Stimulated activated CD8-positive, alpha-beta memory T cell treated with anti-CD3 and anti-CD28 coated beads, Interleukin-7, amount 100 ng/mL, for 48 hours (primary cell): ENCODE measurements around the gene CEBPB.
"Not testable (repeated sequence)": the region's sequence is repeated elsewhere in the genome, so short reads cannot be mapped to it uniquely, and the experiment has no call there.

Experiments used
- DNase-seq, 2 donors: peaks; one replicate each; pipeline ENCODE4 v3.0.0-alpha.2; 2020; ENCODE audit warnings: low read depth in 1 of 2; ENCODE audit errors: extremely low read depth in 1 of 2

Gene CEBPB

GRCh38 chr20:50190251-50191064, at the start of gene CEBPB:
CEBPB (plus strand) TSS chr20:50190830; CDS start chr20:50191034, 204 bp downstream.
- DNase-seq = peak; percentile 64 to 69

DNA sequence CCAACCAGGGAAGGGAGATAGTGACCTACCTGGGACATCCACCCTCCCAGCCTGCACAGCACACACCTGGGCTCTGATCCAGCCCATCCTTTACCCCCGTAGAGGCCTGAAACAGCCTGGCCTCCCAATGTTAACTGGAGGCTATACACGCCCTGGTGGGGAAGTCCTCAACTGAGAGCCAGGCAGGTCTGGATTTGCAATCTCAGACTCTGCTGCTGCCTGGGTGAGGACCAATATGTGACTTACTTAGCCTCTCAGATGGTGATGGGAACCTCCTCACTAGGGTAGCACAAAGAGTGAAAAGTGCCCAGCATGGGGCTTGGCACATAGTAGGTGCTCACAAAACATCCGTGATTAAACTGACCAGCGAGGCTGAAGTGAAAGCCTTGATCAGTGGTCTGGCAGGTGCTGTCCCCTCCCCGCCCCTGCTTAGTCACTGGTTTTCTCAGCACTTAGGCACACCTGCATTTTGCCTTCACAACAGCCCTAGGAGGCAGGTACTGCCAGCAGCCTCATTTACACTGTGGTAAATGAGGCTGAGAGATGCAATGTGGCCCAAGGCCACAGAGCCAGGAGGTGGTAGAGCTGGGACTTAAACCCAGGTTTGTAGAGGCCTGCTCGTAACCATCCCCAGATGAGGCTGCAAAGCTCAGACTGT, 49.5 kb upstream of the CEBPB start:
- DNase-seq = no peak

DNA sequence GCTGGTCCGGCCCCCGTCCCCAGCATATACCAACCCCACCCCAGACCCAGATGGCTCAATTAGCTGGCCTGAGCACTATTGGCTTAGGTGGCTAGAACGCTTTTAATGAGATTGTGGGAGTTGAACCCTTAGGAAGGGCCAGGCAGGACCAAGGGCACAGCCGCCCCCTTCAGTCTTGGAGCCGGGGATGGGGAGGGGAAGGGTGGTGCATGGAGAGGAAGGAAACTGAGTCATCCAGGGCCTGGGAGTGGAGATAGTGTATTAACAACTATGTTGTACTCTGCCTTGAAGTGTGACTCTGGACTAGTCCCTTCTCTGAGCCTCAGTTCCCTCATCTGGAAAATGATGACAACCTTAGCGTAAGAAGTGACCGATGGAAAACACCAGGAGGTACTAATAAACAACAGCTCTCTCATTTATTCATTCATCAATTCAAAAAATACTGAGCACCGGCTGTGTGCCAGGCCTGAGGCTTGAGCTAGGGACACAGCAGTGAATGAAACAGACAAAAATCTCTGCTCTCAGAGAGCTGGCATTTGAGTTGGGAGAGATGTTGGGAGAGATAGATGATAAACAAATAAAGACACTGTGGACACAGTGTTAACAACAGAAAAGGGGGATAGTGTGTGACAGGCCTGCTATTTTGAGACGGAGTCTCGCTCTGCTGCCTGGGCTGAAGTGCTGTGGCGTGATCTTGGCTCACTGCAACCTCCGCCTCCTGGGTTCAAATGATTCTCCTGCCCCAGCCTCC, 48.6 kb upstream of the CEBPB start:
- DNase-seq = no peak

DNA sequence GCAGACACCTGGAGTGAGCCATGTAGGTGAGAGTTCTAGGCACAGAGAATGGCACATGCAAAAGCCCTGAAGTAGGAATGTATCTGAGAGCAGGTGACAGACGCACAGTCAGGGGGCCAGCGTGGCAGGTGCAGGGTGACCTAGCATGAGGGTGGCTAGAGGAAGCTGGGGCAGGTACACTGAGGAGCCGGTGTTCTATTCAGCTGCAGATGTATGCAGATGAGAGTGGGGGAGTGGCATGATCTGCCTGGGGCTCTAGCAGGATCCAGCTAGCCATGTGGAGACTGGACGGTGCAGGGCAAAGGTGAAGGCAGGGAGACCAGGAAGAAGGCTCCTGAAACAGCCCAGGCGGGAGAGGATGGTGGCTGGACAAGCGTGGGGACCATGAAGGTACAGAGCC, 47.8 kb upstream of the CEBPB start:
- no peak for DNase-seq

DNA sequence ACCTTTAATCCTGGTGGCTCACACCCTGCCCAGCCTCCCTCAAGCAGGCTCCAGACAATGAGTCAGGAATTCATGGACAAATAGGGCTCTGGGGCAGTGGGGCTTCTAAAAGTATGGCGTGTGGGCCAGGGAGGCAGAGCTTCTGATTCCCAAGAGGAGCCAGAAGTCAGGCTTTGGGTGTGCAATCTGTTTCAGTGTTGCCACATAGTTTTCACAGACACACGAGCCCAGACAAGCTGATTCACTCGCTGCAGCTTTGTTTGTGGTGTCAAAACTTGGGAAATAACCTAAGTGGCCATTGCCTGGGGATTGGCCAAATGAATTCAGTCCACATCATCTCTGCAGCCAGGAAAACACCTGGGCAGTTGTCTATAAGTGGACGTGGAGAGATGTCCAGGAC, 46.3 kb upstream of the CEBPB start:
- no peak for DNase-seq

DNA sequence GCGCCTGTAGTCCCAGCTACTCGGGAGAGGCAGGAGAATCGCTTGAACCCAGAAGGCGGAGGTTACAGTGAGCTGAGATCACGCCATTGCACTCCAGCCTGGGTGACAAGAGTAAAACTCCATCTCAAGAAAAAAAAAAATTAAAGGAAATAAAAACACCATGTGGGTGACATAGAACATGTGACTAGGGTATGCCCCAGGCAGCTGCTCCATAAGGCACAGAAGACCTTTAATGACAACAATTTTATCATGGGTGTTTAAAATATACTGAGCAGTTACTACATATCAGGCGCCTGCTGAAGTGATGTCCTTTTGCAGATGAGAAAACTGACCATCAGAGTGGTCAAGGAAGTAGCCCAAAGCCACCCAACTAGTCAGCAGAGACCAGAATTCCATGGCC, 45.1 kb upstream of the CEBPB start:
- DNase-seq = no peak

DNA sequence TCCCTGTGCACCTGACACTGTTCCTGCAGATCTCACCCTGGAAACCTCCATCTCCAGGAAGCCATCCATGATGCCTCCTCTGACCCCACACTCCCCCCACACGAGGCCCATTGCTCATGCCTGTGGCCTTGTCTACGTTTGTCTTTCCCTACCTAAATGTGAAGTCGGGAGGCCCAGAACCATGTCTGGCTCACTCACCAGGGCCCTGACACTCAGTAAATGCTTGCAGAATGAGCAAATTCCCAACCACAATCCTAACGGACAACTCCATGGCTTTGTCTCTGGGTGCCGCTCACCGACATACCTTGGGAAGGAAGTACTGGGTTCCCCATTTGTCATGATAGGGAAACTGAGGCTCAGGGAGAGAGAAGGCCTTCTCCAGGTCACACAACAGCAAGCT, 44.4 kb upstream of the CEBPB start:
- DNase-seq = no peak

DNA sequence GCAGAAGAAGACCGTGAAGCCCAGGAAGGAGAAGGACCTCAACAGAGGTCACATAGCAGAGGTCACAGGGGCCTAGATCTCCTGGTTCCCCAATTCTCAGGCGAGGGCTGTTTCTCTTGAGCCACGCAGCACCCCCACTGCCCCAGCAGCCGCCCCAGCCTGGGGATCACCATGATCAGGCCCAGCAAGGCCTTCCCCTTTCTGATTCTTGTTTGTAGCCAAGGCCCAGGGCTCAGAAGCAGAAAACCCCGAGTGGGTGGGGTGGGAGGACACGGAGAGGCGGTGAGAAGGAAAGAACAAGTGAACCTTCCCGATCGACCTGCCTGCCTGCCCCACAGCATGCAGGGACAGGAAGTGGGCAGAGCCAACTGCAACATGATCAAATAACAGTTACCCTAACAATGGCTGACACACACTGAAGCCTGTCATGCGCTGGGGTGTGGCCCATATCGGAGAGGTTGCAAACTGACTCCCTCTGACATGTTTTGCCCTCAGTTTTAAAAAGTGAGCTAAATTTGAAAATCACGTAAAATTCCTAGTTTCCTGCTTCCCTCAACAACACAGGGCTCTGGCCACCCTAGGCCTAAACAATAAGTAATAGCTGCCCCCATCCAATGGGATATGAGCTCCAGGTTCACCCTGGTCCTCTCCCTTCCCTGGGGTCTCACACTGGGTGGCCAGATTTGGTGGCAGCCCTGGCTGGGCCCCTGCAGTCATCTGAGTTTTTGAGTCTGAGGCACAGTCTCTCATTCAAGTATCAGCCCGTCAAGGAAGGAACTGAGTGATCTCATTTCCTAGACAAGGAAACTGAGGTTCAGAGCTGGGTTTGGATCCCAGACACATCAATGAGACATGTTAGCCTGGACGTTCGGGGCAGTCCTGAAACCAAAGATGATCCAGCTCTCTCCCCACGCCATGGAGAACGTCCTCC, 43.6 kb upstream of the CEBPB start:
- DNase-seq = peak; percentile 38 to 66

DNA sequence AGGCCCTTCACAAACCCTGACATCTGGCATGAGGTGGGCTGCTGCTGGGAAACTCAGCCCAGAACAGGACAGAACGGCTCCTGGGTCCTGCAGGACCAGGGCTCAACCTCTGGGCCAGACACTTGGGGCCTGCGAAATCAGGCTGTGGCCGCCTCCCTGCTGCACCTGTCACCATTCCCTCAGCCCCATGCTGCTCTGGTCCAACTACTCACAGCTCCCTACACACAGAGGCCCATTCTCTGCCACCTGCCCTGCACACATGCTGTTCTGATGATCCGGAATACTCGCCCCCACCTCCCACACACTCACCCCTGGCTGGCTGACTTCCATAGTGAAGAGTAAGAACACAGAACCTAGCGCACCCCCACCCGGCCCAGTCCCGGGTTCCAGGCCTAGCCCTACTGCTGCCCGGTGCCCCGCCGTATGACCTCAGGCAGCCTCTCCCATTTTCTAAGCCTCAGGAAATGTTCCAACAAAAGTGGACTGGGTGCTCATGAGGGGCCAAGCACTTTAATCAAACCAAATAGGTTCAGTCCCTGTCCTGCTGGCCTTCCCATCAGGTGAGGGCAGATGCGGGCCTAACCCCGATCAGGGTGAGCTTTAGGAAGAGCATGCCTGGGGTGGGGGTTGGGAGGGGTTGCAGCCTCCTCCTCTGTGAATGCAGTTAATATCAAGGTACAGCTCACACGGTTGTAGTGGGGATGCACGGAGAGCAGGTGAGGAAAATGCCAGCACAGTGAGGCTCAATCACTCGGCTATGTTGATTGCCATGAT, 41.0 kb upstream of the CEBPB start:
- DNase-seq = no peak

- DNase-seq = no peak
Measured at GRCh38 chr20:50151034-50151743, 39.4 kb upstream of the CEBPB start.

GRCh38 chr20:50152394-50153152, 38.1 kb upstream of the CEBPB start:
- DNase-seq = no peak

DNA sequence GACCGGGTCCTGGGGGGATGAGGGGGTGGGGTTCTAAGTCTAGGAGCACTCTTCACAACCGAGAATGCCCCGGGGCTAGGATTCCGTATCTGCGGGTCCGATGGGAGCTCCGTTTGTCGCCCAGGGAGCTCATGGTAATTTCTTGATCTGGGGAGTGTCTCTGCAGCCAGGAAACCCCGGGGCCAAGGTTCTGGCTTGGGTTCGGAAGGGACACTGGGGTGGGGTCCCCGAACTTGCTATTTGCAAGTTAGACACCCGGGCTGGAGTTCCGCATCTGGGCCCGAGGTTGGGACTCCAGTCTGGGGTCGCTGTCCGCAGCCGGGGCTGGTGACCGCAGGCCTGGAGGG, 37.5 kb upstream of the CEBPB start:
- peak in 1 of 2 donors; percentile 15 for DNase-seq

DNA sequence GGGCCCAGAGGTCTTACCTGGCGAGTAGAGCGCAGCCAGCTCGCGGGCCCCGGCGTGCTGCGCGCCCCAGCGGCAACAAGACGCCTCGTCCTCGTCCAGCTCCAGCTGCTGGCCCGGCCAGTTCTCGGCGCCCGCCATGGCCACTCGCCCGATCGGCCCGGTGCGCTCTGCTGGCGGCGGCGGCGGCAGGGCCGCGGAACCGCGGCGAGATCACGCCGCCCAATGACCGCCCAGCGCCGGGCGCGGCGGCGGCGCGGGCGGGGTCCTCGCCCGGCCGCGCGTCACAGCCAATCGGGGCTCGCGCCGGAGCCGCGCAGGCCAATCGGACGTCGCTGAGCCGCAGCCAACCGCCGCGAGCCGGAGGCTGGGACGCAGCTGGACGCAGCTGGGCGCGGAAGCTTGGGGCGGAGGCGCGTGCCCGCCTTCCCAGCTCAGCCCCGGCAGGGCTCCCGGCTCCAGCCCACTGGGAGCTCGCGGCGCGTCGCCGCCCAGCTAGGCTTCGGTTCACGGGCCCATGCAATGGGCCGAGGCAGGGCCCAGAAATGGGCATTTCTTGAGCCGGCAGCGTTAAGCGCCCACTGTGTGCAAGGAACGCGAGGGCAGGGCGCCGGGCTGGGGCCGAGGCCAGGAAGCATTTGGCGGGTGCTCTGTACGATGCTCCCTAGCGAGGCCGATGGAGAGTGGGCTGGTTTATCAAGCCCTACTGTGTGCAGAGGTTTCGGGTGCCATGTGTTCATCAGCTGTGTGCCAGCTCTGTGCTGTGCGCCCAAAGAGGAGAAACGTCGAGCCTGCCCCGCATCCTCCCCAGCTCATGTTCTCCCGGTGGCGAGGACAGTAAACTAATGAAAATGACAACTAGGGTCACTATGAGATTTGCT, 36.9 kb upstream of the CEBPB start, which contains the start of gene PEDS1:
PEDS1 (minus strand) TSS at position 224 of the 878 bp plus-strand sequence; CDS start at position 138, 86 bp downstream.
- DNase-seq = peak; percentile 73 to 76

DNA sequence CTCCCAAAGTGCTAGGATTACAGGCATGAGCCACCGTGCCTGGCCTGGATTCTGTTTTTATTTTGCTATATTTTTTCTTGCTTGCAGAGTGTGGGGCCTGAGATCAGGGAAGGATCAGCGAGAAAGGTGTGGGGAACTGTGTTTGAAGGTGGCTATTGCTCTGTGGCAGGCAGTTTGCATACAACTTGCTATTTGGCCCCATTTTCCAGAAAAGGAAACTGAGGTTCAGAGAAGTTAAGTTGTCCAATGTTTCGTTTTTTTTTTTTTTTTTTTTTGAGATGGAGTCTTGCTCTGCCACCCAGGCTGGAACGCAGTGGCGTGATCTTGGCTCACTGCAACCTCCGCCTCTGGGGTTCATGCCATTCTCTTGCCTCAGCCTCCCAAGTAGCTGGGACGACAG, 29.1 kb upstream of the CEBPB start:
- DNase-seq = not testable (repeated sequence)

GRCh38 chr20:50163570-50164317, 26.9 kb upstream of the CEBPB start:
- DNase-seq = no peak

DNA sequence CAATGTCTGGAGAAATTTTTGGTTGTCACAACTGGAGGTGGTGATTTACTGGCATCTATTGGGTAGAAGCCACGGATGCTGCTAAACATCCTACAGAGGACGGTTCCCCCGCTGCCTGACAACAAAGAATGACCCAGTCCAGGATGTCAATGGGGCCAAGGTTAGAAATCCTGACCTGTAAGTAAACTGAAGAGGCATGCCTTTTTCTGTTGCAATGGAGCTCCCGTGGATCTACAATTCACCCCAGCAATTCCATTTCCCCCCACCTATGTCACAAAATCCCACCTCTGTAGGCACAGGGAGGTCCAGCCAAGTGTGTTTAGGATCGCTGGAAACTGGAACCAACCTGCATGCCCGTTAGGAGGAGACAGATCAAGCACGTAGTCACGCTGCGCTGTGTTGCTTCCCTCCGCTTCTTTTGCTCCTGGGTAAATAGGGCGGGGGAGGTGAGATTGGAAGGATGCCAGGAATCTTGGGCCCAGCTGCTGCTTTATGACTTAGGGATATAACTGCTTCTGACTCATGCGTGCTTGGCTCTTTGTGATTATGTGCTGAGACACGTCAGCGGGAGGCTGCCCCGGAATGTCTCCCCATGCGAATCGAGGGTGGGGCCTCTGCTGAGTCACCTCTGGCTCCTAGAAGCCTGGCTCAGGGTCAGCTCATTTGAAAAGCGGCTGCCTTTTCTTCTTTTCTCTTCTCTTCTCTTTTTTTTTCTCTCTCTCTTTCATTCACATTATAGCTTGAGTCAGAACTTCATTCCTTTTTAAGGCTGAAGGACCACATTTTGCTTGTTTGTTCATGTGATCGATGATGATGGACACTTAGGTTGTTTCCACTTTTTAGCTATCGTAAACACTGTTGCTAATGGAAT, 24.7 kb upstream of the CEBPB start:
- DNase-seq = peak; percentile 60 to 86
